Measurements from ENCODE around the gene CYBA. TPM values are rescaled to one million over a fixed set of nuclear protein-coding genes. Genes with fewer than 3 reads are reported as not detected.

CYBA gene
- total and polyA plus RNA-seq, 2 of the 13 experiments (the other 11 are each of a cell fraction or from before 2014, with no cell fraction given) = 196 to 250 TPM

DNA sequence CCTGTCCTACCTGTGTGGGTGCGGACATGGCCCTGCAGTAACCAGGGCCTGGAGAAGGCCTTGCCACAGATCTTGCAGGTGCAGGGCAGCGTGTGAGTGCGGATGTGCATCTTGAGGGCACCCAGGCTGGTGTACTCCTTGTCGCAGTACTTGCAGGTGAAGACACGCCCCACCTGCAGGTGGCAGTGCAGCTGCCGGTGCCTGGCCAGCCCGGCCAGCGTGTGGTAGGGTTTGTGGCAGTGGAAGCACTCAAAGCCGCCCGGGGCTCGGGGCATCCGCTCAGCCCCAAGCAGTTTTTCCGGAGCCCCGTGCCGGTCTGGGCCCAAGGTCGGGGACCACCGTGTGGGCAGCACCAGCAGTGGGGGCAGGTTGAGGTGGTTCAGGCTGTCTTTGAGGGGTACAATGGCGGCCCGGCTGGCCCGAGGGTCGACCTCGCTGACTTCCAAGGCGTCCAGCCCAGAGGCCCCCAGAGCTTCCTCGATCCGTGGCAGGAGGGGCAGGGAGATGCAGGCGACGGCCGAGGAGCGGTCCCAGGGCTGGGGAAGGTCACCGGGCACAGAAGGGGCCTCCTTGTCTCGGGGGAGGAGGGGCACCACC lies 30.3 kb upstream of the CYBA start (continued):
- no peak for TF ChIP-seq ZNF747 (CRISPR knock-in tag; IDR thresholded peaks at IDR 0.05; ENCODE audit: borderline replicate concordance)
- TF ChIP-seq, protein P1, sequence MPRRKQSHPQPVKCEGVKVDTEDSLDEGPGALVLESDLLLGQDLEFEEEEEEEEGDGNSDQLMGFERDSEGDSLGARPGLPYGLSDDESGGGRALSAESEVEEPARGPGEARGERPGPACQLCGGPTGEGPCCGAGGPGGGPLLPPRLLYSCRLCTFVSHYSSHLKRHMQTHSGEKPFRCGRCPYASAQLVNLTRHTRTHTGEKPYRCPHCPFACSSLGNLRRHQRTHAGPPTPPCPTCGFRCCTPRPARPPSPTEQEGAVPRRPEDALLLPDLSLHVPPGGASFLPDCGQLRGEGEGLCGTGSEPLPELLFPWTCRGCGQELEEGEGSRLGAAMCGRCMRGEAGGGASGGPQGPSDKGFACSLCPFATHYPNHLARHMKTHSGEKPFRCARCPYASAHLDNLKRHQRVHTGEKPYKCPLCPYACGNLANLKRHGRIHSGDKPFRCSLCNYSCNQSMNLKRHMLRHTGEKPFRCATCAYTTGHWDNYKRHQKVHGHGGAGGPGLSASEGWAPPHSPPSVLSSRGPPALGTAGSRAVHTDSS (CRISPR knock-in tag; conservative IDR thresholded peaks at IDR 0.05) = no peak
- no peak for TF ChIP-seq NR2C2 (CRISPR knock-in tag; IDR thresholded peaks at IDR 0.05; ENCODE audit: borderline replicate concordance)
- TF ChIP-seq SOX6 (IDR thresholded peaks at IDR 0.05) = no peak
- peak; percentile 47; the same call in 1 of the 2 replicates for TF ChIP-seq SOX6 (CRISPR knock-in tag; IDR thresholded peaks at IDR 0.05)
- TF ChIP-seq CREB1 (IDR thresholded peaks at IDR 0.05) = no peak
- TF ChIP-seq CREB1 (CRISPR knock-in tag; IDR thresholded peaks at IDR 0.05) = no peak
- TF ChIP-seq, protein P2, sequence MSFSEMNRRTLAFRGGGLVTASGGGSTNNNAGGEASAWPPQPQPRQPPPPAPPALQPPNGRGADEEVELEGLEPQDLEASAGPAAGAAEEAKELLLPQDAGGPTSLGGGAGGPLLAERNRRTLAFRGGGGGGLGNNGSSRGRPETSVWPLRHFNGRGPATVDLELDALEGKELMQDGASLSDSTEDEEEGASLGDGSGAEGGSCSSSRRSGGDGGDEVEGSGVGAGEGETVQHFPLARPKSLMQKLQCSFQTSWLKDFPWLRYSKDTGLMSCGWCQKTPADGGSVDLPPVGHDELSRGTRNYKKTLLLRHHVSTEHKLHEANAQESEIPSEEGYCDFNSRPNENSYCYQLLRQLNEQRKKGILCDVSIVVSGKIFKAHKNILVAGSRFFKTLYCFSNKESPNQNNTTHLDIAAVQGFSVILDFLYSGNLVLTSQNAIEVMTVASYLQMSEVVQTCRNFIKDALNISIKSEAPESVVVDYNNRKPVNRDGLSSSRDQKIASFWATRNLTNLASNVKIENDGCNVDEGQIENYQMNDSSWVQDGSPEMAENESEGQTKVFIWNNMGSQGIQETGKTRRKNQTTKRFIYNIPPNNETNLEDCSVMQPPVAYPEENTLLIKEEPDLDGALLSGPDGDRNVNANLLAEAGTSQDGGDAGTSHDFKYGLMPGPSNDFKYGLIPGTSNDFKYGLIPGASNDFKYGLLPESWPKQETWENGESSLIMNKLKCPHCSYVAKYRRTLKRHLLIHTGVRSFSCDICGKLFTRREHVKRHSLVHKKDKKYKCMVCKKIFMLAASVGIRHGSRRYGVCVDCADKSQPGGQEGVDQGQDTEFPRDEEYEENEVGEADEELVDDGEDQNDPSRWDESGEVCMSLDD (CRISPR knock-in tag; IDR thresholded peaks at IDR 0.05; ENCODE audit: borderline replicate concordance) = no peak
- TF ChIP-seq WIZ (CRISPR knock-in tag; IDR thresholded peaks at IDR 0.05) = no peak
- TF ChIP-seq MXD3 (CRISPR knock-in tag; IDR thresholded peaks at IDR 0.05) = peak; percentile 52; the same call in 1 of the 2 replicates
- no peak for TF ChIP-seq TOPORS (CRISPR knock-in tag; IDR thresholded peaks at IDR 0.05)
- peak; percentile 78 for TF ChIP-seq HNRNPL (IDR thresholded peaks at IDR 0.05; ENCODE audit: low read depth, low read length)
- TF ChIP-seq ZNF543 (CRISPR knock-in tag; IDR thresholded peaks at IDR 0.05) = peak; percentile 37; the same call in 1 of the 2 replicates
- TF ChIP-seq, protein P3, sequence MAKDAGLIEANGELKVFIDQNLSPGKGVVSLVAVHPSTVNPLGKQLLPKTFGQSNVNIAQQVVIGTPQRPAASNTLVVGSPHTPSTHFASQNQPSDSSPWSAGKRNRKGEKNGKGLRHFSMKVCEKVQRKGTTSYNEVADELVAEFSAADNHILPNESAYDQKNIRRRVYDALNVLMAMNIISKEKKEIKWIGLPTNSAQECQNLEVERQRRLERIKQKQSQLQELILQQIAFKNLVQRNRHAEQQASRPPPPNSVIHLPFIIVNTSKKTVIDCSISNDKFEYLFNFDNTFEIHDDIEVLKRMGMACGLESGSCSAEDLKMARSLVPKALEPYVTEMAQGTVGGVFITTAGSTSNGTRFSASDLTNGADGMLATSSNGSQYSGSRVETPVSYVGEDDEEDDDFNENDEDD (CRISPR knock-in tag; IDR thresholded peaks at IDR 0.05; ENCODE audit: borderline replicate concordance) = no peak
- TF ChIP-seq TEAD2 (CRISPR knock-in tag; IDR thresholded peaks at IDR 0.05) = no peak
- no peak for TF ChIP-seq ARID4A (CRISPR knock-in tag; IDR thresholded peaks at IDR 0.05; ENCODE audit: borderline replicate concordance)
- no peak for TF ChIP-seq ZBTB39 (CRISPR knock-in tag; IDR thresholded peaks at IDR 0.05)
- TF ChIP-seq SMARCC2 (IDR thresholded peaks at IDR 0.05) = no peak
